Measurements from ENCODE around the gene TMEM59L.

Gene TMEM59L

DNA sequence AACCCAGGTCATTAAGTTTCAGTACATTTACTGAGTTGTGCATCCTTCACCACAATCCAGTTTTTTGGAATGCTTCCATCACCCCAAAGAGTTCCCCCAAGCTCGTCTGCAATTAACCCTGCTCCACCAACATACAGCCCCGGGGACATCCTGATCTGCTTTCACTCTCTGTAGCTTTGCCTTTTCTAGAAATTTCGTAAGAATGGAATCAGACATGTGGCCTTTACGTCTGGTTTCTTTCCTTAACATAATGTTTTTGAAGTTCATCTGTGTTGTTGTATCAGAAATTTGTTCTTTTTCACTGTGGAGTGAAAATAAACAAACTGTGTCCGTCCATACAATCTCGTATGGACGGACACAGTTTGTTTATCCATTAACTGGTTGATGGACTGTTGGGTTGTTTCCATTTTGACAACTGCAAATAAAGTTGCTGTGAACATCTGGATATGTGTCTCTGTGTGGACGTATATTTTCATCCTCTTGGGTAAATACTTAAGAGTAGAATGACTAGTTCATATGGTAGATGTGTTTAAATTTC, 27.1 kb downstream of the TMEM59L start:
- no peak for DNase-seq

DNA sequence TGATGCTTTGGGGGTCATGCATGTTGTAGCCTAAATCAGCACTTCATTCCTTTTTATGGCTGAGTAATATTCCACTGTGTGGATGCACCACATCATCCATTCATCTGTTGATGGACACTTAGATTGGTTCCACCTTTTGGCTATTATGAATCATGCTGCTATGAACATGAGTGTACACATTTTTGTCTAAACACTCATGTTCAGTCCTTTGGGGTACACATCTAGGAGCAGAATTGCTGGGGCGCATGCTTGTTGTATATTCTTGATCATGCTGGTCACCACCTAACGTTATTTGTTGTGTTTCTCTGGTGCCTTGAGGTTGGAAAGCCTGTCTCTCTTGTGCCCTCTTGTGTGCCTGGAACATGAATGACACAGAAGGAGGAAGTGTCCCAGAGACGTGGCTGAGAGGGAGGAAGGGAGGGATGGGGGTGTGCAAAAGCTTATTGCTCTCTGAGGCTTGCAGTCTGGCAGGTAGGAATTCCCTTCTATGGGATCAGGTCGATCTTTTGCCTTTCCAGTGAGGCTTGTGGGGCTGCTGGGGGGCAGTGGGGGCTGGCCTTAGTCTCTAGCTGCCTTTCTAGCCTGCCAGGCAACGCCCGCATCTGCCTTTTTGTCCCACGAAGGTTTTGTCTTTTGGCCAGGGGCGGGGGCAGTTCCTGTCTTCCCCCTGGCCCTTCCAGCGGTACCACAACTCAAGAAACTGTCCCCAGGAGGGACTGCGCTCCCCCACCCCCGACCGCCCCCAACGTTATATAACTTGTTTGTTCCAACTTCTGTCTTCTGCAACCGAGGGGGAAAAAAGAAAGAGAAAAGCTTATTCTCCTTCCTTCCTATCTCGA, 31.7 kb downstream of the TMEM59L start:
- no peak for DNase-seq

DNA sequence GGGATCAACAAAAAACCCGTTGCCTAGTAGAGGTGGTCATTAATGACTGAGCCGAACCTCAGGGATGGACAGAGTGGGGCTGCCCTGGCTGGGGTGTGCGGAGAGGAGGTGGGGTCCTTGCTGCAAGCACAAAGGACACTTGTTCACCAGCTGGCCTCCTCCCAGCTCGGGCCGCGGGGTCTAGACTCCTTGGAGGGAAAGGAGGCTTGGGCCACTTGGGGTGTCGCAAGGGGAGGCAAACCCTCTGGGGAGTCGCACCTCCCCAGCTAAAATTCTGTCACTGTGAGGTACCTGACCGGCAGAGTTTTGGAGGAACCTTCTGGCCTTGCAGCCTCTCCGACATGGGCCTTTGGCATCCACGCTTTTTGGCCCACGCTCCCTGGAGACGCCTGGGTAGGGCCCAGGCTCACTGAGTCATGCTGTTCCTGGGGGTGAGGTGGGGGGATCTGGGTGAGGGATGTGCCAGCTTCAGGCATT, 32.4 kb downstream of the TMEM59L start:
- DNase-seq = no peak

DNA sequence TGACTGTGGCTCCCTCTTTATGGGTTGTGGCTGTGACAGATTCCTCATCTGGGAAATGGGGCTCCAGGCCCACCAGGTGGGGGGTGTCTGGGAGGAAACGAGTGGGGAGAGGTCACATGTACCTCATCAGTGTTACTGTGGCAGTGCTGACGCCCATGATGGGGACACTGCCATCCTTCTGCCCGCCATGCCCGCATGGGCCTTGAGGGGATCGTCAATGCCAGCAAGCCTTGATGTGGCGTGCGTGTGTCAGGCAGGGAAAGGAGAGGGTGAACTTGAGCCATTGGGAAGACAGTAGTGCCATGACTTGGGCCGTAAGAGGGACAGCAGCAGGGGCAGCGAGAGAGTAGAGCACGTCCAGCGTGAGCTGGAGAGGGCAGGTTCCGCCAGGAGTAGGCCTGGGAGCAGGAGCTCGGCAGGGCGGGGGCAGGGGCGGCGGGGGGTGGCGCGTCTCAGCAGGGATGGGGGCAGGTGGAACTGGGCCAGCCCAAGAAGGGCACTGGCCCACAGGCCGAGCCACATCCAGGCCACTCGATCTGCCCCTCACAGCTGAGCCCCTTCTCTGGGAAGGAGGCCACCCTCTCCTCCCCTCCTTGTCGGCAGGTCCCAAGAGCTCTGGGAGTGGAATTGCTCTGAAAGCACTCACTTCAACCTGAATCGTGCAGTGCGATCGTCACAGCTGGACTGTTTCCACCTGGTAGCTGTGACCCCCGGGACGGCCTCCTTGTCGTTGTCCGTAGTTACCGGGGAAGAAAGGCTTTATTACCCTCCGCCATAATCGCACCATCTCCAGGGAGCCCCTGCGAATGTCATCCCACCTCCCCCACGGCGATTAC, 34.1 kb downstream of the TMEM59L start:
- DNase-seq = no peak

DNA sequence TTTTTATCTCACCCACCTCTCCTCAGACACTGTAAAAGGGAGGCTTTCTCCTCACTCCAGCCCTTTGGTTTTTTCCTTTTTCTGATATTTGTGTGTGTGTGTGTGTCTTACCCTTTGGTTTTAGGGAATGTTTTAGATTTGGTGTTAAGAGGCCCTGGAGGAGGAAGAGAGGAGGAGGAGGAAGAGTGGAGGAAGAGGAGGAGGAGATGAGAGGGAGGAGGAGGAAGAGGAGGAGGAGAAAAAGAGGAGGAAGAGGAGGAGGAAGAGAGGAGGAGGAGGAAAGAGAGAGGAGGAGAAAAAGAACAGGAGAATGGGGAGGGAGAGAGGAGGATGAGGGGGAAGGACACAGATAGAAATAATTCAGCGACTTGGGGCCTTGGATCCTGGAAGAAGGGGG, 34.7 kb downstream of the TMEM59L start:
- DNase-seq = no peak

DNA sequence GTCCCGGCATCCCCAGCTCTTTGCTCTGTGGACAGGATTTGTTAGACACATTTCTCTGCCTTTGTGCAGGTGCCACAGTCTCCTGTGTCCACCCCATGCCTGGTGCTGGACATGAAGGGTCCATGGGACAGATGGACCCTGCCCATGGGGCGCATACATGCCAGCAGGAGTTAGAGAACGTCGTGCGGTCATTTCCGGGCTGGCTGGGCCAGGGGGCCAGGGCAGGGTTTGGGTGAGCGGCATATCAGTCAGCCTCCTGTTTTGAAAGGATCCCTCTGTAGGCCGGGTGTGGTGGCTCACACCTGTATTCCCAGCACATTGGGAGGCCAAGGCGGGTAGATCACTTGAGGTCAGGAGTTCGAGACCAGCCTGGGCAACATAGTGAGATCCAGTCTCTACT, 35.1 kb downstream of the TMEM59L start:
- DNase-seq = no peak

DNA sequence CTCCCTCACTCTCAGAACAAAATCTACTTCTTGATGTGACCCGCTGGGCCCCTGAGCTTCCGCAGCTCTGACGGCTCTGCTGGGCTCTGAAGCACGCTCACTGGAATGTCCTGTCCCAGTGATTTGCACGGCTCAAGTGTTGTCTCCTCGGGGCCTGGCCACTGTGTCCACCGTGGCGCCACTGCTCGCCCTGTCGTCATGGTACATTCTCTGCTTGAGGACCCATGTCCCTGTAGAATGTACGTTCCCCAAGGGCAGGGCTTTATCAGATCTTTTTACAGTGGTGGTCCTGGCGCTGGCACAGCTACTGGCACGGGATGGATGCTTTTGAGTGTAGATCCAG, 36.3 kb downstream of the TMEM59L start:
- no peak for DNase-seq

DNA sequence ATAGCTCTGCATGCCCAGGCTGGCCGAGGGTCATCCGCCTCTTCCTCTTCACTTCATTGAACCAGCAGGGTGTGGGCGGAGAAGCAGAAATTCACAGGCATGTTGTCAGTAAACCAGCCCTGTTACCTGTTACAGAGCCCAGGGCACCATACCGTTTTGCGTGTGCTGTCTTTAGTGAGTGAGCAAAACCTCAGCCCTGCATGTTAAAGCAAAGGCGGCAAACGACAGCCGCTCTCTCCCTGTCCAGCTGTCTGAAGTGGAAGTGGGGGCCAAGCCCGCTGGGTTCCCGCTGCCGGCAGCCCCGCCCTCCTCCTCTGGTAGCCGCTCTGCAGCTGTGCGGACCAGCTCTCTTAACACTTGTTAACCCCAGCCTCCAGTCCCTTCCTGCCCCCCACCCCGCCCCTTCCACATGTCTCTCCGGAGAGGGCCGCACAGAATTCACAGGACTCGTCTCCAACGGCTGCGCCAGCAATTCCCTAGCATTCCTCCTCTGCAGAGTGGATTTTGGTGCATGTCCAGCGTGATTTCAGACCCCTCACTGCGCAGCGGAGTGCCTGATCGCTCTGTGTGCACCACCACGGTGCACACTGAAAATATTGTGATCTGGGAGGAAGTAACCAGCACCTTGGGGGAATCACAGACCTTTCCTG, 36.8 kb downstream of the TMEM59L start:
- no peak for DNase-seq

DNA sequence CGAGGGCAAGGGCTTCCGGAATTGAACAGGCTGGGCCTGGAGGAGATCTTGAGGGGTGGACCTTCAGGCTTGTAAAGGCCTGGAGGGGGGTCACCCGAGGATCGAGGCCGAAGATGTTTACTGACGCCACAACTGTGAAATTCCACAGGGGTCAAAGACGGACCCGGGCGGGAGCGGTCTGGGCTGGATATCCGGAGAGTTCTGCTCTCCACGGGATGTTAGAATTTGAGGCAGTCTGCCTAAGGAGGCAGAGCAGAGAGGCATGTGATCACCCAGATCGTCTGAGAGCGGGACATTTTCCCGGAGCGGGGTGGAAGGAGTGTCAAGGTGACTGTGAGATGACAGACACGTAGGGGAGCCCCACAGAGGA, 37.3 kb downstream of the TMEM59L start:
- DNase-seq = no peak

DNA sequence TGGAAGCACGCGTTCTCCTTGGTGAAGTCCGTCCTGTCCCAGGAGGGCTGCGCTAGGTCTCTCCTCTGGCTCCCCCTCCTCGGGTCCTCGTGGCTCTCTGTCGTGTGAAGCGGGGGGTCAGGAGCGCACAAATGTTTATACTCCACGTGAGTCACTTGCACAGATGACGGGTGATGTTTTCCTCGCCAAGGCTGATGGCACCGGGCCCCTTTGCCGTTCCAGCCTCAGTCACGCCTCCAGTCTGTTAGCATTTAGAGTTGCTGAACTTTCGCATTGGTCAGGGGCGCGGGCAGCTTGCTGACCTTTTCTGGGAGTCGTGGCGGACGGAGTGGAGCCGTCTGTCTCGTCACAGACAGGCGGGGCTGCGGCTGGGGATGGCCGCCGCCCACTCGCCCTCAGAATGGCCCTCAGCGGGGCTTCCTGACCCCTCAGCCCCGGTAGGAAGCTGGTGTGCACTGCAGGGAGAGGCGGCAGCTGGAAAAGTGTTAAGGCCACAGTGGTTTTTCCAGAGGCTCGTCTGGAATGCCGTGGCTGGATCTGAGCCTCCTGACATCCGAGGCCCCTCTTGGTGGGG, 37.9 kb downstream of the TMEM59L start:
- DNase-seq = no peak

DNA sequence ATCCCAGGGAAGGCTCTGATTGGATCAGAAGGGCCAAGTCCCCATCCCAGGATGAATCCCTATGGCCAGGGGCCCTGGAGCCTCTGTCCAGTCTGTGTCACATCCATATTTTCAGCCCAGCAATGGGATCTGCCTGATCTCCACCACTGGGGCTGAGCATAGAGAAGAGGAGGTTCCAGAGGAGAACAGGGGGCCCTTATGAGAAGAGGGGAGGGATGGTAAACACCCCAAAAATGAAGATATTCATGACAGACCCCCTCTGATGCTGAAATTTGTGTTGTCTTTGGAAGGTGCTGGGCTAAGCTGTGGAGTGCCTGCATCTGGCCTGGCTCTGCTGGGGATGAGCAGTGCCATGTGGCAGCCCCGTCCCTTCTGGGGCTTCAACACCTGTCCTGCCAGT, 38.6 kb downstream of the TMEM59L start:
- DNase-seq = no peak

DNA sequence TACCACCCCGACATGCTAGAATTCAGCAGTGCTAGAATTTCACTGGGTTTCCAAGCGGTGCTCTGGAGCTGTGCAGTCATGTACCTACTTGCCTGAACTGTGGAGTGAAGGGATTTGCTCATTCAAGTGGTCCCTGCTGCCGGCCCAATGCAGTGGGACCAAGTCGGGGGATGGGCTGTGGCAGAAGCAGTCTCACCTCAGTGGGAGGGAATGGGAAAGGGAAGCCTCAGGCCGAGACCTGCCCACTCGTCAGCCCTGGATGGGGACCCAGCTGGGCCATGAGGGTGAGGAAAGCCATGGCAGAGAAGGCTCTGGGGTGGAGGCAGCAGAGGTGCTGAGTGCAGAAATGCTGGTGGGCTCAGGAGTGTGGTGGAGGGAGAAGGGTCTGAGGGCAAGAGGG, 39.1 kb downstream of the TMEM59L start:
- no peak for DNase-seq

DNA sequence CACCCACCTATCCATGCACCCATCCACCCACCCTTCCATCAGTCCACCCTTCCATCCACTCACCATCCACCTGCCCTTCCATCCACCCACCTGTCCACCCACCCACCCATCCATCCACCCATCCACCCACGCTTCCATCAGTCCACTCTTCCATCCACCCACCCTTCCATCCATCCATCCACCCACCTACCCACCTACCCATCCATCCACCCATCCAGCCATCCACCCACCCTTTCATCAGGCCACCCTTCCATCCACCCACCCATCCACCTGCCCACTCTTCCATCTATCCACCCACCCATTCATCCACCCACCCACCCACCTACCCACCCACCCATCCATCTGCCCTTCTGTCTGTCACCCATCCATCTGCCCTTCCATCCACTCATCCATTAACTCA, 41.2 kb downstream of the TMEM59L start:
- DNase-seq = no peak

DNA sequence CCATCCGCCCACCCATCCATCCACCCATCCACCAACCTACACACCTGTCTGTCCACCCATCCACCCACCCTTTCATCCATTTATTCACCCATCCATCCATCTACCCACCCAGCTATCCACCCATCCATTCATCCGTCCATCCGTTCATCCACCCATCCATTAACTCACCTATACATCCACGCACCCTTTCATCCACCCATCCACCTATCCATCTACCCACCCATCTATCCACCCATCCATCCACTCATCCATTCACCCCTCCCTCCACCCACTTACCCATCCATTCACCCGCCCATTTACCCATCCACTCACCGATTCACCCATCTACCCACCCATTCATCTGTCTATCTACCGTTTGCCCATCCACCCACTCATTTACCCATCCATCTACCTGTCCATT, 41.8 kb downstream of the TMEM59L start:
- no peak for DNase-seq

DNA sequence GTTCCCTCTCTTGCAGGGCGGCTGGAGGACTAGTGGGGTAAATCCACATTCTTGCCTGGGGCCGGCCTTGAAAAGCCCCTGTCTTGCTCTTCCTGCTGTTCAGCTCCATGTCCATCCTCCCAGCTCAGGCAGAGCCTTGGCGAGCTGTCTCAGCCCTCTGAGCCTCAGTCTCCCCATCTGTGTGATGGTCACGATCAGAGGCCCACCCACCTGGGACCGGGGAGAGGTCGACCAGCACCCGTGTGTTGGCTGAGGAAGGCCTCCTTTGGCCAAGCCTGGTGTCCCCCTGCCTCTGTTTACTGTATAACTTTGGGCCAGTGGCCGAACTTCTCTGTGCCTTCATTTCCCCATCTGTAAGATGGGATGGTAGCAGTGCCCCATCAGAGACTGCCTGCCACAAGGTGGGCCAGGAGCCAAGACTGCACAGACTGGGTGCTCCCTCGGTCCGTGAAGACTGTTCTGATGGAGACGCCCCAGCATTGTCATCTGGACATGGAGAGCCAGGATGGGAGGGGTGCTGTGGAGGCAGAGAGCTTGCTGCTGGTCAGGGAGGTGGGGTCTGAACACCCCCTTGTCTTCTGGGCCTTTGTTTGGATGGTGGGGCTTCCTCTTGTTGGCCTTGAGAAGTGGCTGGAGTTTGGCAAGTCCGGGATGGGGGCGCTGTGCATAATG, 42.6 kb downstream of the TMEM59L start:
- no peak for DNase-seq

DNA sequence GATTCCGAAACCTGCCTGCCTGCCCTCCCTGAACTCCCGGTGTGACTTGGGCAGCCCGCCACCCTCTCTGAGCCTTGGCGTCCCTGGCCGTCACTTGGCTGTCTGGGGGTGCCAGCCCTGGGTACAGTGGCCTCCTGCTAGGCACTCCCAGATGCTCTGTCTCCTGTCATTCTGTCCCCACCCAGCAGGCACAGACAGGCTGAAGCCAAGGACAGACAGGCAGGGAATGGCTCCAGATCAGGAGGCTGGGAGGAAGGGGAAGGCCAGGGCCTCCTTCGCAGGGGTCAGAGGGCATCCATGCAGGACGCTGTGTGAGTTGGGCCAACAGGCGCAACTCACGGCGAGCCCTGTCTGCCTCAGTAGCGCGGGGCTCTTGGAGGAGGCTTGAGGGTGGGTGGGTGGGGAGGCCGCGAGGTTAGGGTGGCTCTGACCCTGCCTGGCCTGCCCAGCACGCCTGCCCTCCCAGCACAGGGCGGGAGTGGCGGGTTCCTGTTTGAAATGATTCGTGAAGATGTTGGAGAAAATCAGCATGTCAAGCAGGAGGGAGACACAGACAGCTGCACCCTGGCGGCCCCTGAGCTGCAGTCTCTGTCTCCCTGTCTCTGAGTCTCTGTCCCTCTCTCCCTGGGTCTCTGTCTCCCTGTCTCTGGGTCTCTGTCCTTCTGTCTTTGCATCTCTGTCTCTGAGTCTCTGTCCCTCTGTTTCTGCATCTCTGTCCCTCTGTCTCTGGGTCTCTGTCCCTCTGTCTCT, 43.8 kb downstream of the TMEM59L start:
- DNase-seq = no peak

DNA sequence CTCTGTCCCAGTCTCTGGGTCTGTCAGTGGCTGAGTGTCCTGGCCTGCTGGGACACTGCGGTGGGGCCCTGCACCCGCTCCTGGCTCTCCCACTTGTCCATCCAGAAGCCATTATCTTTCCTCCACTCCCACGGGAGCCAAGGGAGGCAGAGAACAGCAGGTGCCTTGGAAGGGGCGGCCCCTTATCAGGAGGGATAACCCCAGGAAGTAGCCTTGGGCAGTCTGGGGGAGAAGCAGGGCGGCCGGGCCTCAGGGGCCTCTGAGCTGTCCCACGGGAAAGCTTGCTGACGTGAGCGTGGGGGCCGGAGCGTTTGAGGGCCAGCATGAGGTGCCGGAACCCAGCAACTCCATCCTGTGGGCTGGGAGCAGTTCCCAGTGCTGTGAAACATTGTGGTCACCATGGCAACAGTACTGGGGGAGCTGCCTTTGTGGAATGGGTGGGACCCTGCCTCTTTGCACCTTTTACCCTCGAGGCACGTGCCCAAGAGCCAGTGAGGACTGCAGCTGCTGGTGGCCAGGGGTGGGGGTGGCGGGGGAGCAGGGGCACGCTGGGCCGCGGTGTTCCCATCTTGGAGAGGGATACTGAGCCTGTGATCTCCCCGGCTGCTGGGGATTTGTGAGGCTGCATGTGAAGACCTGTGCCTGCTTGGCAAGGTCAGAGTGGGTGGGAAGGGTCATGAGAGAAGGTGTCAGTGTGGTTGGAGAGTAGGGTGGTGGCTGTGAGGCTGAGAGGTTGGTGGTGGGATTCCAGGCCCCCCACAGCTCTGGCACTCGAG, 45.1 kb downstream of the TMEM59L start:
- no peak for DNase-seq

DNA sequence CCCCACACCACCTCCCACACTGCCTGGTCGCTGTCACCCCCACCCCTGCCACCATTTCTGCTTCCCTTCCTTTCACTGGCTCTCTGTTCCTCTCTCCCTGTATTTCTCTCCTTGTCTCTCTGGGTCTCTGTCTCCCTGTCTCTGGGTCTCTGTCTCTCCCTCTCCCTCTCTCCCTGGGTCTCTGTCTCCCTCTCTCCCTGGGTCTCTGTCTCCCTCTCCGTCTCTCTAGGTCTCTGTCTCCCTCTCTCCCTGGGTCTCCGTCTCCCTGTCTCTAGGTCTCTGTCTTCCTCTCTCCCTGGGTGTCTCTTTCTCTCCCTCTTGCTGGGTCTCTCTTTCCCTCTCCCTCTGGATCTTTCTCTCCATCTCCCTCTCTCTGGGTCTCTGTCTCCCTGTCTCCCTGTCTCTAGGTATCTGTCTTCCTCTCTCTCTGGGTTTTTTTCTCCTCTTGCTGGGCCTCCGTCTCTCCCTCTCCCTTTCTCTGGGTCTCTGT, 45.7 kb downstream of the TMEM59L start:
- DNase-seq = no peak

DNA sequence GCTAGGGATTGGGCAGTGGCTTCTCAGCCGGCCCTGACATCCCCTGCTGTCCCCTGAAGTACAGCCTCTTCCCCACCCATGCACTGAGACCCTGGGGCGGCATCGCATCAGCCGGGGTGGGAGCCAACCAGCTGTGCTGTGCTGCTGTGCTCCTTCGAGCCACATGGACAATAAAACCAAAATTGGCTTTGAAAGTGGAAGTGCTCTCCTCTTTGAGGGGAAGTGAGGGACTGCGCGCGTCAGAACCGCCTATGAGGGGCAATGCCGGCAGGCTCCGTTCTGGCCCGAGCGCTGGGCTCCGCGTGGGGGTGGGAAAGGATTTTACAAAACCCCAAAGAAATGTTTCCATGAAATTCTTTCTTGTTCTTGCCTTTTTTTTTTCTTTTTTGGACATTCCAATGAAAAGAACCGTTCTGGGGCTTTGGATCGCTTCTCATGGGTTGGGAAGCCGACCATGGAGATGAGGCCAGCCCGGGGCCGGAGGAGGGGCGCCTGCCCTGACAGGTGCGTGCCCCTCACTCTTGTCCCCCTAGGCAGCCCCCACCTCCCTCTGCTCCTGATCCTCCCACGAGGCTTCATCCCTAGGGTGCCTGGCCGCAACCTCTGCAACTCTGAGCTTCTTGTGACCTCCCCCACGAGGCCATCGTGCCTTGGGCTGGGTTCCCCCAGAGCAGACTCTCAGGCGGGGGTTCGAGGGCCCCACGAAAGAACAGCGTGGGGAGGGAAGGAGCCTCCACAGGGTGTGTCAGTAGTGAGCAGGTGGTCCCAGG, 46.8 kb downstream of the TMEM59L start:
- no peak for DNase-seq

Measured in NCI-H1092 (cell line).